Rectal smooth muscle tissue (tissue), 1 donor: ENCODE results near the gene UBL3.

ENCODE experiments used
- H3K27ac ChIP-seq: one replicate; pipeline ENCODE4 v1.7.0; 2013; ENCODE audit warnings: low read depth, low read length, inconsistent platforms
- H3K27me3 ChIP-seq: one replicate; pipeline ENCODE4 v1.7.0; 2013; ENCODE audit warnings: low read length; ENCODE audit not compliant: control insufficient read depth, insufficient read depth
- H3K36me3 ChIP-seq: one replicate; pipeline ENCODE4 v1.7.0; 2013; ENCODE audit warnings: low read length; ENCODE audit not compliant: control insufficient read depth, insufficient read depth
- H3K4me1 ChIP-seq: one replicate; pipeline ENCODE4 v1.7.0; 2013; ENCODE audit warnings: low read length; ENCODE audit not compliant: control insufficient read depth, insufficient read depth
- H3K4me3 ChIP-seq: one replicate; pipeline ENCODE4 v1.7.0; 2013; ENCODE audit warnings: low read length
- H3K9ac ChIP-seq: one replicate; pipeline ENCODE4 v1.7.0; 2013; ENCODE audit warnings: low read length

UBL3 gene, protein sequence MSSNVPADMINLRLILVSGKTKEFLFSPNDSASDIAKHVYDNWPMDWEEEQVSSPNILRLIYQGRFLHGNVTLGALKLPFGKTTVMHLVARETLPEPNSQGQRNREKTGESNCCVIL

GRCh38 chr13:29850213-29850898, at the start of gene UBL3:
Gene UBL3 (minus strand): TSS chr13:29850617. CDS start chr13:29849538, 1,079 bp downstream.
- peak within 1 kb of the TSS; percentile 86 for H3K4me3 ChIP-seq
- H3K27me3 ChIP-seq, result no peaks in the 10 kb centered on the region
- peak within 1 kb of the TSS; percentile 96 for H3K27ac ChIP-seq
- peak within 1 kb of the TSS; percentile 79 for H3K9ac ChIP-seq
- H3K36me3 ChIP-seq, result no peaks in the 10 kb centered on the region
- H3K4me1 ChIP-seq, result peaks cover 10% of the 10 kb centered on the region

GRCh38 chr13:29897102-29897501, 46.7 kb upstream of the UBL3 start:
- no peak overlapping the region for H3K4me3 ChIP-seq
- no peak overlapping the region for H3K9ac ChIP-seq
- H3K4me1 ChIP-seq, result no peaks in the 10 kb centered on the region
- H3K27ac ChIP-seq, result no peak overlapping the region
- H3K36me3 ChIP-seq, result no peaks in the 10 kb centered on the region
- H3K27me3 ChIP-seq, result no peaks in the 10 kb centered on the region

DNA sequence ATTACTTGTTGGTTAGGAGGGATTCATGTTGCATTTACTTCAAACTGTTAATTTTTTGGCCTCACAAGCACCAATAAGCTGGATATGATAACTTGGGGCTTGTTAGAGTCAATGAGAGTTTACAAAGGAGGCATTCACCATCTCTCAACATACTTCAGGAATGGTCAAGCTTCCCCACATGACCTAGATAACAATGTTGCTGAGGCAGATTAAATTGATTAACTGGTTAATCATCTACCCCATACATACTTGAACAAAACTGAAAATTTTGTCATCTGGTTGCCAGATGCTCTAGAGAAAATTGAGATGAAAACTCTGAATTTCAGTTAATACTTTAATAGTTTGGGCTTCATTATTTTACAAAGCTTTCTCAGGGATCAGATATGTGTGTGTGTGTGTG, 43.0 kb upstream of the UBL3 start:
- H3K27ac ChIP-seq, result no peak overlapping the region
- no peak overlapping the region for H3K9ac ChIP-seq
- no peak overlapping the region for H3K4me3 ChIP-seq
- H3K4me1 ChIP-seq, result no peaks in the 10 kb centered on the region
- no peaks in the 10 kb centered on the region for H3K36me3 ChIP-seq
- H3K27me3 ChIP-seq, result no peaks in the 10 kb centered on the region

DNA sequence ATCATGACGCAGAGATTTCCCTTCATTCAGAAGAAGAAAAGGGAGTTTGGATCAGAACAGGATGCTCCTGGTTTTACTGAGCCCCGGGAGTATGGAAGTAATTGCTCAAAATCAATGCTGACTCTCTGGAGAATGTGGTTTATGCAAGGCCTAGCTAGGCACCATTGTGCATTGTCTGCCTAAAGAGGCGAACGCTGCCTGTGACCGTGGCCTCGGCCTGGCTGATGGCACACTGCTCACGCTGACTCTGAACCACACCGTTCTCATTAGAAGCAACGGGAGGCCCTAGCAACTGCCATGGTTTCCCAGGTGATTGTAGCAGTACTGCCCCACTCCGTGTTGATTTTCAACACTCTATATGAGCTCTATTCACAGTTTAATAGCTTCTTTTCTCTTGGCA, 41.7 kb upstream of the UBL3 start:
- Histone ChIP-seq H3K27ac (no peak overlapping the region), H3K4me3 (no peak overlapping the region), H3K4me1 (no peaks in the 10 kb centered on the region), H3K9ac (no peak overlapping the region), H3K27me3 (no peaks in the 10 kb centered on the region), H3K36me3 (no peaks in the 10 kb centered on the region)

DNA sequence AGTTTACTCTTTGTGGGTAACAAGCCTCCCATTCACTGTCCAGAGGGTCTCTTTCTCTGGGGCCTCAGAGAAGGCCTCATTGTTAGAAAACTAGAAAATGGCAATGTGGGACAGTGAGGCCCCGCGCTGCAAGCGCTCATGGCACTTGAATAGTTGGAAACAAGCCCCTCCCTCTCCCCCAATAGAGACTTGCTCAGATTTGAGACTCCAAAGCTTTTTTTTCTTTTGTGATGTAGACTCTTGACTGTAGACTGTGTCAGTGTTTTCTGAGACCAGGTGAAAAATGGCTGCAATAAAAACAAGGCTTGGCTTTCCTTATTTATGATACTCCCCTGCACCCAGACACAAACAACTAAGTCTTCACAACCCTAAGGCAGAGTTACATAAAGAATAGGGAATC, 38.7 kb upstream of the UBL3 start:
- H3K36me3 ChIP-seq, result no peaks in the 10 kb centered on the region
- H3K9ac ChIP-seq, result no peak overlapping the region
- H3K27ac ChIP-seq, result no peak overlapping the region
- no peaks in the 10 kb centered on the region for H3K4me1 ChIP-seq
- no peak overlapping the region for H3K4me3 ChIP-seq
- no peaks in the 10 kb centered on the region for H3K27me3 ChIP-seq

- Histone ChIP-seq H3K4me1 (no peaks in the 10 kb centered on the region), H3K36me3 (no peaks in the 10 kb centered on the region), H3K9ac (no peak overlapping the region), H3K27ac (no peak overlapping the region), H3K27me3 (no peaks in the 10 kb centered on the region), H3K4me3 (no peak overlapping the region)
These were observed 37.9 kb upstream of the UBL3 start for GRCh38 chr13:29888306-29888705.

GRCh38 chr13:29887686-29888085, 37.3 kb upstream of the UBL3 start:
- H3K4me3 ChIP-seq, result no peak overlapping the region
- H3K9ac ChIP-seq, result no peak overlapping the region
- no peaks in the 10 kb centered on the region for H3K27me3 ChIP-seq
- no peak overlapping the region for H3K27ac ChIP-seq
- no peaks in the 10 kb centered on the region for H3K36me3 ChIP-seq
- H3K4me1 ChIP-seq, result no peaks in the 10 kb centered on the region

GRCh38 chr13:29887030-29887557, 36.7 kb upstream of the UBL3 start:
- Histone ChIP-seq H3K4me3 (no peak overlapping the region), H3K27ac (no peak overlapping the region), H3K27me3 (no peaks in the 10 kb centered on the region)

DNA sequence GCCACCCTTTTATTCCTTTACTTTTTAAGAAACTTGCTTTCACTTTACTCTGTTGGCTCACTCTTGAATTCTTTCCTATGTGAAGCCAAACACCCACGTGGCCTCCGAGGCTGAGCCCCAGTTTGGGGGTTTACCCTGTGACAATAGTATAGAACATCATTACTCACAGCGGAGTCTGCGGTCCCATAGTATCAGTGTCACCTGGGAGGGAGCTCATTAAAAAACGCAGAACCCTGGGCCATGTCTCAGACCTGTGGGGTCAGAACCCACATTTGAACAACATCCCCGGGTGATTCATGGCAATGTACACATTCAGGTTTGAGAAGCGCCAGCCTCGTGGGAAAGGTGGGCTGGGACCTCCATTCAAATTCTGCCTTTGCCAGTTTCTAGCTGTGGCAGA, 36.0 kb upstream of the UBL3 start:
- Histone ChIP-seq H3K27me3 (no peaks in the 10 kb centered on the region), H3K9ac (no peak overlapping the region), H3K4me1 (no peaks in the 10 kb centered on the region), H3K36me3 (no peaks in the 10 kb centered on the region), H3K27ac (no peak overlapping the region), H3K4me3 (no peak overlapping the region)

More at GRCh38 chr13:29887030-29887557, 36.7 kb upstream of the UBL3 start:
- no peaks in the 10 kb centered on the region for H3K4me1 ChIP-seq
- no peak overlapping the region for H3K9ac ChIP-seq
- H3K36me3 ChIP-seq, result no peaks in the 10 kb centered on the region

GRCh38 chr13:29885989-29886388, 35.6 kb upstream of the UBL3 start:
- Histone ChIP-seq H3K36me3 (no peaks in the 10 kb centered on the region), H3K4me1 (no peaks in the 10 kb centered on the region), H3K4me3 (no peak overlapping the region), H3K9ac (no peak overlapping the region), H3K27ac (no peak overlapping the region), H3K27me3 (no peaks in the 10 kb centered on the region)

DNA sequence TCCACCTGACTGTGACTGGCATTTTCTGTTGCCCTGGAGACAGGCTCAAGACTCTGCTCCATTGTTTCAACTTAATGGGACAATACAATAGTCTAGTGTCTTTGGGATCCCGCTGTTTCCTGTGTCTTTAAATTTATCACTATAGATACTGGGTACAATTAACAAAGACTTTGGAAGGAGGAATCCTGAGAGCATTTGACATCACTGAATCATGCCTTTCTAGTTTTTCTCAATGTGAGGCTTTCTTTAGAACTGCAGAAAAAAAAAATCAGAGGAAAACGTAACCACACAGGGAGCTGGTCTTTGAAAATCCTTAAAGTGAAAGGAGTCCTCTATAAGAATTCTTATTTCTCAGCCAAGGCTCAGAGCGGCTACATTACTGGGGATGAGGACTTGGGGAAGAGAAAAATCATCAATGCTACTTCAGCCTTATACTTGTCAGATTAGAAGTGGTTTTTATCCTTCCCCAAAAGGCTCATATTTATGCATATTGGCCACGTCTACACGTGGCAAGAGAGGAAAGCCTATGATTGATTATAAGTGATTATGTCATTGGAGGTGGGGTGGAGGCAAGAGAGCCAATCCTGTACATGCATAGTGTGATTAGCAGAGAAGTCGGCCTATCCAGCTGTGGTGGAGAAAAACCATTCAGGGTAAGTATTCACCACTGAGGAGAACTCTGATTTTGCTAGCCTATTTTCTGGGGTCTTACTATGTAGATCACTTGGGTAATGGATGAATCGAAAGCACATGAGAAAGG, 34.4 kb upstream of the UBL3 start:
- no peaks in the 10 kb centered on the region for H3K4me1 ChIP-seq
- no peak overlapping the region for H3K4me3 ChIP-seq
- H3K27ac ChIP-seq, result no peak overlapping the region
- H3K9ac ChIP-seq, result no peak overlapping the region
- H3K36me3 ChIP-seq, result no peaks in the 10 kb centered on the region
- H3K27me3 ChIP-seq, result no peaks in the 10 kb centered on the region

DNA sequence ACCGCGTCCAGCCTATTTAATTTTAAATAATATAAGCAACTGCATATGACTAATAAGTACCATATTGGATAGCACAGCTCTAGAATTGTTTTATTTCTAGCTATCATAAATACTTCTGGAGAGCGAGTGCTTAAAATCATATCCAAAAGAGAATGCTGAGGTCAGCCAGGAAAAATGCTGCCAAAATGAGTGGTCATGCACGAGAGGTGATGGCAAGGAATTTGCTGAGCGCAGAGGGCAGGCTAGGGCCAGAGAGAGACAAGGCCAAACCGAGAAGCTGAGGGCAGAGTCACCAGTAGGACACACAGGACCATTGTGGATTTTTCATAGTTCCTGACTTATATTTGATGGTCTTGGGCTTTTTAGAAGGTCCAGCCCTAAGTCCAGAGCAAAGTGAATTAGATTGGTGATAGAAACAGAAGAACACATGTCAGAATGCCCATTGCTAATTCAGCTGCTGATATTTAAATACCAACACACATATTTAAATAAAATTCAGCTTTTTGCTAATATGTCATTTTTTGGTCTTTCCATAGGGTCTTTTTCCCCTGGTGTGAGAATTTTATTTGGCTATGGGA, 33.6 kb upstream of the UBL3 start:
- H3K4me1 ChIP-seq, result no peaks in the 10 kb centered on the region
- no peak overlapping the region for H3K27ac ChIP-seq
- H3K4me3 ChIP-seq, result no peak overlapping the region
- H3K27me3 ChIP-seq, result no peaks in the 10 kb centered on the region
- H3K9ac ChIP-seq, result no peak overlapping the region
- H3K36me3 ChIP-seq, result no peaks in the 10 kb centered on the region
